Lower lobe of right lung (tissue), 2 donors: ENCODE measurements around the gene ZNF367. TPM values are rescaled to one million over a fixed set of nuclear protein-coding genes. Genes with fewer than 3 reads are reported as not detected.

Experiments used
- ATAC-seq, 2 donors: fragments of 200-7000 bp; cut with Tn5 transposase; one replicate each; pipeline ENCODE4 v1.9.1; 2020 to 2022; ENCODE audit warnings: mild to moderate bottlenecking in 2 of 2, moderate library complexity in 2 of 2
- DNase-seq: peaks from one replicate; pipeline ENCODE4 v3.0.0-alpha.2; 2020
- H3K27ac ChIP-seq: fragments of 200-600 bp; one replicate; pipeline ENCODE4 v1.8.0; 2022
- H3K27me3 ChIP-seq: fragments of 200-600 bp; one replicate; pipeline ENCODE4 v1.8.0; 2022; ENCODE audit warnings: low read depth
- H3K36me3 ChIP-seq: fragments of 200-600 bp; one replicate; pipeline ENCODE4 v1.8.0; 2022; ENCODE audit warnings: mild to moderate bottlenecking
- H3K4me1 ChIP-seq: fragments of 200-600 bp; one replicate; pipeline ENCODE4 v1.8.0; 2022
- H3K4me3 ChIP-seq: fragments of 200-600 bp; one replicate; pipeline ENCODE4 v1.8.0; 2022; ENCODE audit warnings: mild to moderate bottlenecking
- H3K9me3 ChIP-seq: fragments of 200-600 bp; one replicate; pipeline ENCODE4 v1.8.0; 2022
- CTCF ChIP-seq: fragments of 200-600 bp; IDR thresholded peaks from one replicate; pipeline ENCODE4 v1.8.0; 2022; ENCODE audit warnings: antibody characterized with exemption, mild to moderate bottlenecking
- intact Hi-C: fragments of 100-400 bp; cut with DNase I; formaldehyde crosslinking; loops from one replicate; pipeline ENCODE4 v1.11.0; 2022
- total RNA-seq: library from RNA; stranded (reverse); fragmentation: NEBNext Ultra II Directional; extraction: Animal tissue kit (Norgen Biotek cat#: 25700); gene quantifications from one replicate; pipeline ENCODE4 v1.2.1, GENCODE V29; 2021
- donor health status: DM: no; HTN: yes; CAD: no; lungs with severe emphysema.

Gene ZNF367
- total RNA-seq, 1 donor from 2014 or later = 1.1 TPM

- Histone ChIP-seq H3K27ac (no peak overlapping the region), H3K4me3 (no peak overlapping the region), H3K36me3 (peaks cover 7% of the 10 kb centered on the region), H3K27me3 (no peaks in the 10 kb centered on the region), H3K4me1 (no peaks in the 10 kb centered on the region), H3K9me3 (no peaks in the 10 kb centered on the region)
- ATAC-seq (no peak), DNase-seq (no peak)
- no peak for TF ChIP-seq CTCF
- intact Hi-C loops = no loop called here
Measured at GRCh38 chr9:96460882-96461281, 42.7 kb upstream of the ZNF367 start.

- H3K27me3 ChIP-seq = no peaks in the 10 kb centered on the region
- peaks cover 3% of the 10 kb centered on the region for H3K36me3 ChIP-seq
- TF ChIP-seq CTCF = no peak
- DNase-seq (no peak), ATAC-seq (no peak)
- no peaks in the 10 kb centered on the region for H3K4me1 ChIP-seq
- H3K9me3 ChIP-seq = no peaks in the 10 kb centered on the region
- no peak overlapping the region for H3K27ac ChIP-seq
- H3K4me3 ChIP-seq = no peak overlapping the region
- intact Hi-C loops = no loop called here
Measured at GRCh38 chr9:96460470-96460869, 42.3 kb upstream of the ZNF367 start.

- Histone ChIP-seq H3K9me3 (no peaks in the 10 kb centered on the region), H3K4me3 (no peak overlapping the region), H3K27me3 (no peaks in the 10 kb centered on the region), H3K27ac (no peak overlapping the region), H3K36me3 (no peaks in the 10 kb centered on the region), H3K4me1 (no peaks in the 10 kb centered on the region)
- TF ChIP-seq CTCF = no peak
- DNase-seq = no peak
- no peak for ATAC-seq
- intact Hi-C loops = no loop called here
Measured at GRCh38 chr9:96459268-96460007, 41.3 kb upstream of the ZNF367 start.

- intact Hi-C loops = no loop called here
- no peaks in the 10 kb centered on the region for H3K9me3 ChIP-seq
- no peaks in the 10 kb centered on the region for H3K27me3 ChIP-seq
- no peak for ATAC-seq
- H3K27ac ChIP-seq = no peak overlapping the region
- H3K4me1 ChIP-seq = no peaks in the 10 kb centered on the region
- no peak overlapping the region for H3K4me3 ChIP-seq
- no peaks in the 10 kb centered on the region for H3K36me3 ChIP-seq
- TF ChIP-seq CTCF = no peak
- no peak for DNase-seq
Measured at GRCh38 chr9:96458226-96458625, 40.1 kb upstream of the ZNF367 start.

- intact Hi-C loops = no loop called here
- no peak overlapping the region for H3K4me3 ChIP-seq
- ATAC-seq = no peak
- no peaks in the 10 kb centered on the region for H3K36me3 ChIP-seq
- H3K9me3 ChIP-seq = no peaks in the 10 kb centered on the region
- H3K4me1 ChIP-seq = no peaks in the 10 kb centered on the region
- no peak for DNase-seq
- no peak overlapping the region for H3K27ac ChIP-seq
- no peaks in the 10 kb centered on the region for H3K27me3 ChIP-seq
- TF ChIP-seq CTCF = no peak
Measured at GRCh38 chr9:96457266-96457665, 39.1 kb upstream of the ZNF367 start.
